NT2/D1 (cell line): ENCODE data around the gene KCNN3.

Experiments
- SUZ12 ChIP-seq: IDR thresholded peaks from 2 replicates; pipeline ENCODE4 v1.6.1; 2011; ENCODE audit not compliant: insufficient read length, insufficient read depth; ENCODE audit errors: extremely low read depth
- ZNF274 ChIP-seq: IDR thresholded peaks from 2 replicates; pipeline ENCODE4 v1.6.1; 2011; ENCODE audit warnings: mild to moderate bottlenecking, low read depth, low read length

GRCh38 chr1:154730259-154730658 is 139.8 kb downstream of the KCNN3 start:
- TF ChIP-seq SUZ12 (no peak), ZNF274 (no peak)
